Cardiac ventricle fibroblast (primary cell): Measurements from ENCODE around the gene CPNE5. TPM values are rescaled to one million over a fixed set of nuclear protein-coding genes. Genes with fewer than 3 reads are reported as not detected.

ENCODE experiments used
- total RNA-seq: library from RNA; depleted of rRNA; stranded (reverse); fragments of >200 nt; gene quantifications from 2 replicates; pipeline ENCODE4 v1.2.3, GENCODE V29; 2015

The CPNE5 gene
- total RNA-seq = 0.06 and 0.34 TPM in 2 replicates

GRCh38 chr6:36838896-36839748 is at the start of gene CPNE5:
Gene CPNE5 (minus strand): TSS chr6:36839444. CDS start chr6:36839377, 67 bp downstream.

GRCh38 chr6:36885461-36886401 is 46.5 kb upstream of the CPNE5 start, which contains the start of gene C6orf89:
Gene C6orf89 (plus strand): TSS chr6:36885952. CDS start chr6:36899445, 13,493 bp downstream.

GRCh38 chr6:36874443-36875249 is 35.4 kb upstream of the CPNE5 start, which contains the start of gene PPIL1:
Gene PPIL1 (minus strand): TSS chr6:36874803. CDS start chr6:36874772, 31 bp downstream.

GRCh38 chr6:36697481-36697903 is 141.8 kb downstream of the CPNE5 start, which contains the start of gene RAB44:
Gene RAB44 (plus strand): TSS chr6:36697826. CDS start chr6:36704236, 6,410 bp downstream.

Other genes with a start within 250 kb of the CPNE5 start
- 78.6 and 151 TPM in 2 replicates for gene SRSF3, start 245.1 kb downstream of the CPNE5 start, total RNA-seq
- 290 and 302 TPM in 2 replicates for gene CDKN1A, start 160.7 kb downstream of the CPNE5 start, total RNA-seq
- gene RAB44, start 141.6 kb downstream of the CPNE5 start, total RNA-seq = not detected in 2 replicates
- 9.1 and 14.1 TPM in 2 replicates for gene PPIL1, start 35.4 kb upstream of the CPNE5 start, total RNA-seq
- gene C6orf89, start 46.5 kb upstream of the CPNE5 start, total RNA-seq = 33.6 and 34.4 TPM in 2 replicates
- gene PI16, start 115.3 kb upstream of the CPNE5 start, total RNA-seq = 0.12 TPM in 1 of 2 replicates, not detected in the other
- gene MTCH1, start 146.8 kb upstream of the CPNE5 start, total RNA-seq = 114 and 130 TPM in 2 replicates
- gene FGD2, start 166.2 kb upstream of the CPNE5 start, total RNA-seq = not detected in 2 replicates